Effector CD4-positive, alpha-beta T cell (primary cell): ENCODE measurements around the gene FAR1.
"Not testable (repeated sequence)": the region's sequence is repeated elsewhere in the genome, so short reads cannot be mapped to it uniquely, and the experiment has no call there.

Experiments
- DNase-seq: peaks from one replicate; pipeline ENCODE4 v3.0.0-alpha.2; 2020
- total RNA-seq: gene quantifications from one replicate; lab custom pipeline; 2026; lab: John Stamatoyannopoulos, UW

The FAR1 gene
- 54.0 reads per million, percentile 70 among the genes with 10 or more reads in this experiment for total RNA-seq

GRCh38 chr11:13668102-13668956 lies at the start of gene FAR1:
TSS of gene FAR1 (plus strand) at chr11:13668668. CDS start at chr11:13694766, 26,098 bp downstream.
- DNase-seq: peak; percentile 92

- DNase-seq: no peak
These were observed 48.4 kb upstream of the FAR1 start for GRCh38 chr11:13620063-13620462.

GRCh38 chr11:13626818-13627217 lies 41.6 kb upstream of the FAR1 start:
- DNase-seq: not testable (repeated sequence)

GRCh38 chr11:13628634-13629033 lies 39.8 kb upstream of the FAR1 start:
- not testable (repeated sequence) for DNase-seq

GRCh38 chr11:13629779-13630178 lies 38.7 kb upstream of the FAR1 start:
- no peak for DNase-seq

DNA sequence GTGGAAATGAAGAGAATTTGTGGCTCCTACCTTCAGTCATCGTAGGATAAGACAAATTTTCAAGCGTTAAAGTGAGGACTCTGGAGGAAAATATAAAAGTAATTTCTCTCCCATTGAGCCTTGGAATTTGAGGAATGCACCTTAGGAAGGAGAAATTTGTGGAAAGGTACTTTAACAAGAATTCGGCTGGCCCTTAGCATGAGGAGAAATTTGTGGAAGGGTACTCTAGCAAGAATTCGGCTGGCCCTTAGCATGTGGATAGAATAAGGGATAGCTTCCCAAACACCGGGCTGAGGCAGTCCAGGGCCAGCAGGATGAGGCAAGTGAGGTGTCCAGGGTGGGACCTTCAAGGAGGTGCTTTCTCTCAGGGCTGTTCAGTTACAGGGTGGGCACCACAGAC lies 33.2 kb upstream of the FAR1 start:
- no peak for DNase-seq

DNA sequence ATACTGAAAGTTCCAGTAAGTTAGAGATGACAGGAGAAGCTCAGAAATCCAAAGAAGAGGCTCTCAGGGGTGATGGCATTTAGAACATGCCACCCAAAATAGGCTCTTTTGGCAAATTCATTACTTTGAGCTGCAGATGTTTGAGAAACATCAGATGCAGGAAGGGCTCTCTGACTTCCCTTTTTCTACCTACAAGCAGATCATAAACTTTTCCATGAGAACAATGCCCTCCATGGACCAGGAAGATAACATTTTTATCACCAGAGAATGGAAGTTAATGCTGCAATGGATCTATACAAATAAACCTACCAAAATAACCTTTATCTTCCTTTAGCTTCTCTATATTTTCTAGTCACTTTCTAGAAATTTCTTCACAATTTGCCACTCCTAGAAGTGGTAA lies 32.7 kb upstream of the FAR1 start:
- DNase-seq: no peak

GRCh38 chr11:13637125-13638069 lies 31.1 kb upstream of the FAR1 start:
- DNase-seq: no peak

DNA sequence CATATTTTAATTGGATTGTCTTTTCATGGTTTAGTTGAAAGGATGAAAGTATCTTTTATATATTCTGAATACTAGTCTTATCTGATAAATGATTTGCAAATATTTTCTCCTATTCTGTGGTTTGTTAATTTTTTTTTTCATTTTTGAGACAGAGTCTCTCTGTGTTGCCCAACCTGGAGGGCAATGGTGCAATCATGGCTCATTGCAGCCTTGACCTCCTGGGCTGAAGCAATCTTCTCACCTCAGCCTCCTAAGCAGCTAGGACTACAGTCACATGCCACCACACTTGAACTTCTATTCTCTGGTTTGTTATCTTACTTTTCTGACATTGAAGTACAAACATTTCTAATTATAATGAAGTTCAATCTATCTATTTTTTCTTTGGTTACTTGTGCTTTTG lies 30.0 kb upstream of the FAR1 start:
- DNase-seq: no peak

- no peak for DNase-seq
These were observed 23.3 kb upstream of the FAR1 start for GRCh38 chr11:13644997-13645687.

- DNase-seq: no peak
These were observed 21.1 kb upstream of the FAR1 start for GRCh38 chr11:13647391-13647790.

GRCh38 chr11:13649619-13650018 lies 18.8 kb upstream of the FAR1 start:
- DNase-seq: no peak

DNA sequence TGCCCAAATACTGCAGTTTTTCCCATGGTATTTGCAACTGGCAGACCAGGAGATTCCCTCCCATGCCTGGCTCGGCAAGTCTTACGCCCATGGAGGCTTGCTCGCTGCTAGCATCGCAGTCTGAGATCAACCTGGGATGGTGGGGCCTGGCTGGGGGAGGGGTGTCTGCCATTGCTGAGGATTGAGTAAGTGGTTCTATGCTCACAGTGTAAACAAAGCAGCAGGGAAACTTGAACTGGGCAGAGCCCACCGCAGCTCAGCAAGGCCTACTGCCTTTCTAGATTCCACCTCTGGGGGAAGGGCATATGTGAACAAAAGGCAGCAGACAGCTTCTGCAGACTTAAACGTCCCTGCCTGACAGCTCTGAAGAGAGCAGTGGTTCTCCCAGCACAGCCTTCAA lies 17.0 kb upstream of the FAR1 start:
- not testable (repeated sequence) for DNase-seq

DNA sequence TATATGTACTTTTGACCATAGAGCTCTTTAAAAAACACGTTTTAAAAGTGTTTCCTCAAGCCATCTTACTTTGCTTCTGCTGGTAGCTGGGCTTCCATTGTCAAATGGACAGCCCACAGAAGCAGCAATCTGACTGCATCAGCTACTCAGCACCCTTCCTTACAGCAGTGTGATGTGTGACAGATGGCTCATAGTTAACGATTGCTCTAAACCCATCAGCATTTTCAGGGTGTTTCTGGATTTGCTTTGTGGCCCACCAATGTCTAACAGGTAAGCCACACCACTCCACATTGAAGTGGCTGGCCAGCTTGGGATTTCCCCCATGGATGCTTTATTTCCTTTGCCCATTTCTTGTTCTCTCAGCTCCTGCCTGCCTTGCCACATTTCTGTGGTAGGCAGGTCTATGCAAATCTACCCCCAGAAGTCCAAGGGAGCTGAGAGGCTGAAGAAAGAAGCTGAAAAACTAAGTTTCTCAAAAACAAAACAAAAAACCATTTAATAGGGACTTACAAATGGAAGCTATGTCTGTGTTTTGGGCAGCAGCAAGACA lies 7.3 kb upstream of the FAR1 start:
- no peak for DNase-seq

DNA sequence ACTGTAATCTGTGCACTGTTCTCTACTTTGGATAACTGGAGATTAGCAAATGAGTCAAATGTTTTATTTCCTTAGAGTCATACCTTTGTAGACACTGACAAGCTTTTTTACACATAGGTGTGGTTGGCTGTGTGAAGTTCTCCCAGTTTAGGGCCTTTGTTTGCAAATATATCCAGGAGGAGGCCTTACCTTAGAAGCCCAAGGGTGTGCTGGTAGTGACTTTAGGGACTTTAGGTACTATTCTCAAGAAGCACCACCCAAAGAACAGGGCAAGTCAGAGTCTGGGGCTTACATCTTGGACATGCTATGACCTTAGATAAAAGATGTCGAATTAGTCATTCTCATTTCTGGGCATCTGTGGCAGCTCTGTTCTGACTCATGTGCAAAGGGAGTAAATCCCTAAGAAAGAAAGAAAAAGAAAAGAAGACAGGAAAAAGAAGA lies 4.8 kb upstream of the FAR1 start:
- no peak for DNase-seq

GRCh38 chr11:13664351-13664750 lies 4.1 kb upstream of the FAR1 start:
- no peak for DNase-seq

DNA sequence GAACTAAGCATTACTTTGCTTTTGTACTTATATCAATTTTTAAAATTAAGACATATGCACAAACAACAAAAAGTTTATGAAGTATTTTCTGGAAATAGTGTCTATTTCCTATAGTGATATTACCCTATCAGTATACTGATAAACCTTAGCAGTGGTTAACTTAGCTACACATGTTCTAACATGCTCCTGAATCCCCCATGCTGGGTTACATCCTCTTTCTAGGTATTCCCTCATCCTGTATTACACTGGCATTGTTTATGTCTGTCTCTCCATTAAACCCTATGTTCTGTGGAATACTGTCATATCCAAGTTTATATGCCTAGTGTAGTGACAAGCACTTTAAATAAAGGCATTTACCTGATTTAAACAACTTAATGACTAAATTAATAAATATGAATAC lies 1.8 kb upstream of the FAR1 start:
- DNase-seq: no peak

DNA sequence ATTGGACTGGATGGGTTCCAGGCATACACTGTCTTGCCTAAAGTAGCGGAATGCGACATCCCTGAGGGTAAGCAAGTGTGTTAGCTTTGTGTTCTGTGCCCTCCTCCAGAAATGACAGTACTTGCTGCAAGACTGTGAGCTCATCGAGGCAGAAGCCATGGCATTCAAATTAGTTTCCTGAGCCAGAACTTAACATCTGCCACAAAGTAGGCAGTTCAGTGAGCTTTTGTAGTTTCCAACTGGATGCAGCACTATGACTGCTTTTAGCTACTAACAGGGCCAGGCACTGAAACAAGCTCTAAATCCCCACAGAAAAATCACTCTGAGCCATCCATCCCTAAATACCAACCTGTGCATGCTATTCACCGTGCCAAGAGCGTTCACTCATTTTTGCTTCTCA lies 1.2 kb upstream of the FAR1 start:
- no peak for DNase-seq

GRCh38 chr11:13667795-13668101 lies 720 bp upstream of the FAR1 start:
- no peak for DNase-seq

GRCh38 chr11:13668957-13669521 lies 571 bp downstream of the FAR1 start:
- peak; percentile 38 for DNase-seq

DNA sequence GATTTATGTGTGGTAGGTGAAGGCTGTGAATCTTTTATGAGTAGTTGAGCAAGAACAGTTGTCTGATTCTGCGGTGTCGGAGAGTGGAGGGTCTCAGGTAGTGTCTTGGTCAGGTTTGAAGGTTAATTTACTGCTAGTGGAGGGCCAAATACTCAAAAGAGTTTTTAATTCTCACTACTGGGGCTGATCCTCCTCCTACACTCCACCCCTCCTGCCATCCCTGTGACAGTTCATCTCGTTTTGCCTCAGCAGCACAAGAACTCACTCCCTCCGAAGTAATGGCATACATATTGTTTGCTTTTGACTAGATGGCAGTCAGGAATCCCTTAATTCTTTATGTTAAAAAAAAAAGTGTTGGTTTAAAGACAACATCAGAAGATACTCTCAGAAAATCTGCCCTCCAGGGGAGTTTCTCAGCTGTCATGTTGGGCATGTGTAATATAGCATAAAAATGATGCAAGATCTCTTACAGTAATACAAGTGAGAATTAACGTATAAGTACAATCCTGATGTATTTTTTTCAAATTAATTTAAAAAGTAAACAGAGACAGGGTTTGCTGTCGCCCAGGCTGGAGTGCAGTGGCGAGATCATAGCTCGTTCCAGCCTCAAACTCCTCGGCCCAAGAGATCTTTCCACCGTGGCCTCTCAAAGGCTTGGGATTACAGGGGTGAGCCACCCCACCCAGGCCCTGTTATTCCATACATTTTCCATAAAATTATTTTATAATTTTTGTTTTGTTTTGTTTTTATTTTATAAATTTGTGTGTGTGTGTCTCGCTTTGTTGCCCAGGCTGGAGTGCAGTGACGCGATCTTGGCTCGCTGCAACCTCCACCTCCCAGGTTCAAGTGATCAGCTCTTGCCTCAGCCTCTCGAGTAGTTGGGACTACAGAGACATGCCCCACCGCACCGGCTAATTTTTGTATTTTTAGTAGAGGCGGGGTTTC lies 1.3 kb downstream of the FAR1 start:
- no peak for DNase-seq
